Neural crest cell (in vitro differentiated cells): Measurements from ENCODE around the gene SLC22A4. TPM values are rescaled to one million over a fixed set of nuclear protein-coding genes. Genes with fewer than 3 reads are reported as not detected.

Experiments used
- DNase-seq: peaks from one replicate; pipeline ENCODE4 v3.0.0; 2021; ENCODE audit warnings: low read depth, mixed read lengths, low spot score
- H3K27ac Mint-ChIP-seq: one replicate; pipeline ENCODE4 v1.8.0; 2021; ENCODE audit warnings: mild to moderate bottlenecking, mixed read lengths; ENCODE audit not compliant: unreplicated experiment
- H3K27me3 Mint-ChIP-seq: 2 replicates; pipeline ENCODE4 v1.8.0; 2021; ENCODE audit warnings: low read depth, mild to moderate bottlenecking, mixed read lengths
- H3K36me3 Mint-ChIP-seq: 2 replicates; pipeline ENCODE4 v1.8.0; 2021; ENCODE audit warnings: low read depth, mild to moderate bottlenecking, mixed read lengths
- H3K4me1 Mint-ChIP-seq: 2 replicates; pipeline ENCODE4 v1.8.0; 2021; ENCODE audit warnings: mixed read lengths
- H3K4me3 Mint-ChIP-seq: one replicate; pipeline ENCODE4 v1.8.0; 2021; ENCODE audit warnings: mild to moderate bottlenecking, mixed read lengths
- H3K9me3 Mint-ChIP-seq: 2 replicates; pipeline ENCODE4 v1.8.0; 2021; ENCODE audit warnings: mixed read lengths
- total RNA-seq: library from RNA; stranded (reverse); gene quantifications from 2 replicates; pipeline ENCODE4 v1.2.1, GENCODE V29; 2021
- TF ChIP-seq, protein P1 (sequence below): fragments of 200-600 bp; sonication (generic); conservative IDR thresholded peaks from 2 replicates; pipeline ENCODE4 v1.5.0; 2021; ENCODE audit warnings: antibody characterized with exemption, mild to moderate bottlenecking

Gene SLC22A4
- total RNA-seq, 1 donor from 2014 or later = 0.47 TPM

DNA sequence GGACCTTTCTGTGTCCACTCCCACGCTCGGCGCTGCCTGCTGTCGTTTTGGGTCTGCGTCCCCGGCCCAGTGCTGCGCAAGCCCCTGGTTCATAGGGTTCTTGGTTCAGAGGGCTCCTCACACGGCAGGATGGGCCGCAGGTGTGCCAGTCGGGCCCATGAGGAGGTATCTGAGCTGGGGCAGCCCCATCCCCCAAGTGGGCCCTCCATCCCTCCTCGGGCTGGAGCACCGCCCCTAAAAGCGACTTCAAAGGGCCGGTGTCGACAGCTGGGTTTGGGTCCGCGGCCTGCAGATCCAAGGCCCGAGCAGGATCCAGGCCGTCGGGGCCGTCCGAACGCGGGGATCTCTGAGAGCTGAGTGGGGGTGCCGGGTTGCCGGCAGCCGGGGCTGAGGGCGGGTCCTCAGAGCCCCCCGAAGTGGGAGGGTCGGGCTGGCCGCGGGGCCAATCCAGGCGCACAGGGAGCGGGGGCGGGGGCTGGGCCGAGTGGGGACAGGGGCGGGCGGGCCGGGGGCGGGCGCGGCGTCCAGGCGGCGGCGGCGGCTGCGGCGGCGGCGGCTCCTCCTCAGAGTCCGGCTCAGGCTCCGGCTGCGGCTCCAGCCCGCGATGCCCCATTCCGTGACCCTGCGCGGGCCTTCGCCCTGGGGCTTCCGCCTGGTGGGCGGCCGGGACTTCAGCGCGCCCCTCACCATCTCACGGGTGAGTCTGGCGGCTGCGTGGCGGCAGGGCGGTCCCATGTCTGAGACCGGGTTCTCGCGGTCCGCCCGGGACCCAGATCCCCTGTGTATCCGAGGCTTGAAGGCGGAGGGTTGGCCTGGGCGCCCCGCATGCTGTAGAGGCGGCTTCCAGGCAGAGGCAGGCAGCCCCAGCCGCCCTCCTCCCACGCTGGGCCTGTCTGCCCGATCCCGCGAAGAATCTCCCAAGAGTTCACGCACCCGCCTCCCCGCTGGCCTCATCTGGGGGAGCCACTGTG lies 36.8 kb upstream of the SLC22A4 start, which contains the start of gene PDLIM4:
Gene PDLIM4, plus strand, starts transcription at position 566 of the 971 bp plus-strand sequence. Its CDS starts 39 bp downstream, at position 605.
- TF ChIP-seq, protein P1, sequence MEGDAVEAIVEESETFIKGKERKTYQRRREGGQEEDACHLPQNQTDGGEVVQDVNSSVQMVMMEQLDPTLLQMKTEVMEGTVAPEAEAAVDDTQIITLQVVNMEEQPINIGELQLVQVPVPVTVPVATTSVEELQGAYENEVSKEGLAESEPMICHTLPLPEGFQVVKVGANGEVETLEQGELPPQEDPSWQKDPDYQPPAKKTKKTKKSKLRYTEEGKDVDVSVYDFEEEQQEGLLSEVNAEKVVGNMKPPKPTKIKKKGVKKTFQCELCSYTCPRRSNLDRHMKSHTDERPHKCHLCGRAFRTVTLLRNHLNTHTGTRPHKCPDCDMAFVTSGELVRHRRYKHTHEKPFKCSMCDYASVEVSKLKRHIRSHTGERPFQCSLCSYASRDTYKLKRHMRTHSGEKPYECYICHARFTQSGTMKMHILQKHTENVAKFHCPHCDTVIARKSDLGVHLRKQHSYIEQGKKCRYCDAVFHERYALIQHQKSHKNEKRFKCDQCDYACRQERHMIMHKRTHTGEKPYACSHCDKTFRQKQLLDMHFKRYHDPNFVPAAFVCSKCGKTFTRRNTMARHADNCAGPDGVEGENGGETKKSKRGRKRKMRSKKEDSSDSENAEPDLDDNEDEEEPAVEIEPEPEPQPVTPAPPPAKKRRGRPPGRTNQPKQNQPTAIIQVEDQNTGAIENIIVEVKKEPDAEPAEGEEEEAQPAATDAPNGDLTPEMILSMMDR = no peak
- Mint-ChIP-seq H3K4me3 (peak within 1 kb of the TSS; percentile 87), H3K27ac (peak within 1 kb of the TSS; percentile 62), H3K9me3 (no peaks in the 10 kb centered on the region), H3K4me1 (peaks cover 41% of the 10 kb centered on the region), H3K27me3 (no peaks in the 10 kb centered on the region), H3K36me3 (peaks cover 3% of the 10 kb centered on the region)
- DNase-seq = peak; percentile 59

DNA sequence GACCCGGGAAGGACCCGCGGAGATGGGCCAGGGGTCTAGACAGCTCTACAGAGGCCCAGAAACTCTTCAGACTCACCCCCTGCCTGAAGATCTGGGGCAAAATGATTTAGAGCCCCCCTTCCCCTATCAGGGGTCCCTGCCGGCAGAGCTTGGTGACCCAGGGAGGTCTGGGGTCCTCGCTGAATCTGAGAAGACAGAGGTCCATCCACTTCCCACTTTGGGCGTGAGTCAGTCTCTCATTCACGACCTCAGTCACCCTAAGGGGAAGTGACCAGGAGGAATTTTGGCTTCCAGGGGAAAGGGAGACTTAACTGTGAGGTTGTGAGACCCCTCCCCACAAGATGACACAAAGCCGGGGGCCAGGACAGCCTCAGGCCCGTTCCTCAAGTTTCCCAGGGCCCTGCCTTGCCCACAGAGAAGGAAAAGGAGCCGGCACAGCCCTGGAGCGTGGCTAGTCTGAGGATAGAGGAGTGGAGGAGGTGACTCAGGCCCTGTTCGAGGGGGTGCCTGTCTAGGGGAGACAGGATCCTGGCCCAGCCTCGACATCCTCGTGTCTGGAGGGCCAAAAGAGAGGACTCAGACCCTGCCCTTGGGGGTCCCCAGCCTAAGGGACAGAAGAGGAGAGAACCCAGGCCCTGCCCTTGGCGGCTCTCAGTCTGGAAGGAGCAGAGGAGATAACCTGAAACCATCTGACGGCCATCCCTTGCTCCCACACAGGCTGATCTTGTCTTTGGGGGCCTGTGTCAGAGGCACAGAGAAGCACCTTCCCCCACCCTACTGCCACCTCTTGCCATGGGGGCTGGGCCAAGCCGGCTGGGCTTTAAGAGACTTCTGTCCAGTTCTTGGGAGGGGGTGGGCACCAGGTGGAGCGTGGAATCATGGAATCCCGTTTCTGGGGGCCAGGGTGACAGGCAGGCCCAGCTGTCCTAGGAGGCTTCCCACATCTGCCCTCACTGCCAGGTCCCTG lies 35.8 kb upstream of the SLC22A4 start:
- H3K27ac Mint-ChIP-seq = peak overlapping the region; percentile 96

DNA sequence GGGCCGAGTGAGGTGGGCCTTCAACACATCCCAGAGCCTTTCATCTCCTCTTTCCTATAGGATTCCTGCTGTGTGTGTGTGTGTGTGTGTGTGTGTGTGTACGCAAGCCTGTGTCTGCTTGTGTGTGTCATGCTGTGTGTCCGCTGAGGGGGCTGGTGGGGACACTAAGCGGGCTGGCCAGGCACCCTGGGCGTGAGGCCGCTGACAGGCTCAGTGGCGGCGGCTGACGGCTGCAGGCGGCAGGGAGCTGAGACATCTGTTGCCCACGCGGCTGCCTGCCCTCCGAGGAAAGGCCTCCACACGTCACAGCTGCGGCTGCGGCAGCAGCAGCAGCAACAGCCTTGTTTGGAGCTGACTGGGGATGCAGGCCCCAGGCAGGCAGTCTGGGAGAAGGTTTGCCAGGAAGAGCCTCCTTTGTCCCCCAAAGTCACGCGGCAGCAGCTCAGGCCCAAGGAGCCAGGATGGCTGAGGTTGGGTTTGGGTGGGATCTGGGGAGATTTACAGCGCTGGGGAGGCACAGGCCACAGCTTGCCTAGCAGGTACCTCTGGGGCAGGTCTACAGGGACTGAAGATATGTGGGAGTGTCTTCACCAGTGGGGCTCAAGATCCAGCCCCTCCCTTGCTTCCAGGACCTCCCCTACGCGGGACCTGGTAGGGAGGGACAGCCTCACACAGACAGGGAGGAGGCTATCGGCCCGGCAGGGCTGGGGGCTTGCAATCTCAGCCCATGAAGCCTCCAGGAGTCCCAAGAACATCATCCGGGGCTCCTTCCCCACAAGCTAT lies 34.9 kb upstream of the SLC22A4 start:
- Mint-ChIP-seq H3K36me3 (peaks cover 3% of the 10 kb centered on the region), H3K4me1 (peaks cover 45% of the 10 kb centered on the region), H3K27ac (peak overlapping the region; percentile 96), H3K4me3 (peak overlapping the region; percentile 84), H3K27me3 (no peaks in the 10 kb centered on the region), H3K9me3 (no peaks in the 10 kb centered on the region)
- TF ChIP-seq, protein P1 = no peak
- peak; percentile 36 for DNase-seq

More for the DNA sequence above, 35.8 kb upstream of the SLC22A4 start:
- Mint-ChIP-seq H3K9me3 (no peaks in the 10 kb centered on the region), H3K4me3 (peak overlapping the region; percentile 84), H3K27me3 (no peaks in the 10 kb centered on the region), H3K36me3 (peaks cover 3% of the 10 kb centered on the region), H3K4me1 (peaks cover 41% of the 10 kb centered on the region)
- TF ChIP-seq, protein P1 = no peak
- no peak for DNase-seq

DNA sequence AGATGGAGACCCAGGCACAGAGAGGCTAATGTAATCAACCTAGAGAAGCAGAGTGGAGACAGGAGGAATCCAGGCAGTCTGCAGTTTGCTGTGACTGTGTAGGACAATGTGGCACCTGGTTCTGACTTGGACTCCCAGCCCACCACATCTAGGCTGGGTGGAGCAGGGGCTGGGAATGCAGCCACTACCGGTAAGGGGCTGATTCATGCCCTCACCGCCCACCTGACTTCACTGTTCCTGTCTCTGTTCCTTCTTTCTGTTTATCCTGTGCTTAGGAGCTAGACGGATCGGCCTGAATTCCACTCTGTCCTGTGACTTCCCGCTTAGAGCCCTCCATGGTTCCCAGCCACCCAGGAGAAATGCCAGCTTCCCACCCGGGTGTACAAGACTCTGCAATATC lies 34.1 kb upstream of the SLC22A4 start:
- H3K4me1 Mint-ChIP-seq = peaks cover 53% of the 10 kb centered on the region
- TF ChIP-seq, protein P1 = no peak
- peak overlapping the region; percentile 10 for H3K27ac Mint-ChIP-seq
- peaks cover 3% of the 10 kb centered on the region for H3K36me3 Mint-ChIP-seq
- H3K9me3 Mint-ChIP-seq = no peaks in the 10 kb centered on the region
- no peak for DNase-seq
- H3K4me3 Mint-ChIP-seq = peak overlapping the region; percentile 84
- H3K27me3 Mint-ChIP-seq = no peaks in the 10 kb centered on the region
